Measurements from ENCODE around the gene PALLD. TPM values are rescaled to one million over a fixed set of nuclear protein-coding genes. Genes with fewer than 3 reads are reported as not detected.

Gene PALLD
- total RNA-seq, 1 donor from 2014 or later, result 396 TPM

- Mint-ChIP-seq H3K36me3 (ENCODE audit: unreplicated experiment) (no peaks in the 10 kb centered on the region), H3K4me1 (ENCODE audit: unreplicated experiment) (peaks cover 34% of the 10 kb centered on the region), H3K27me3 (ENCODE audit: unreplicated experiment) (no peaks in the 10 kb centered on the region), H3K4me3 (ENCODE audit: unreplicated experiment) (no peak overlapping the region), H3K27ac (ENCODE audit: unreplicated experiment) (peak overlapping the region; percentile 73), H3K9me3 (ENCODE audit: unreplicated experiment) (no peaks in the 10 kb centered on the region)
- DNase-seq (ENCODE audit: extremely low spot score, unreplicated experiment), result no peak
- no peak for TF ChIP-seq CTCF (IDR thresholded peaks at IDR 0.05)
These were observed 31.5 kb downstream of the PALLD start for GRCh38 chr4:168528131-168528949.

GRCh38 chr4:168529257-168529656, 32.4 kb downstream of the PALLD start:
- Mint-ChIP-seq H3K9me3 (ENCODE audit: unreplicated experiment) (no peaks in the 10 kb centered on the region), H3K36me3 (ENCODE audit: unreplicated experiment) (no peaks in the 10 kb centered on the region), H3K27ac (ENCODE audit: unreplicated experiment) (no peak overlapping the region), H3K4me1 (ENCODE audit: unreplicated experiment) (peaks cover 25% of the 10 kb centered on the region), H3K4me3 (ENCODE audit: unreplicated experiment) (no peak overlapping the region), H3K27me3 (ENCODE audit: unreplicated experiment) (no peaks in the 10 kb centered on the region)
- TF ChIP-seq CTCF (IDR thresholded peaks at IDR 0.05), result no peak
- no peak for DNase-seq (ENCODE audit: extremely low spot score, unreplicated experiment)

GRCh38 chr4:168531305-168531704, 34.5 kb downstream of the PALLD start:
- no peak for DNase-seq (ENCODE audit: extremely low spot score, unreplicated experiment)
- Mint-ChIP-seq H3K36me3 (ENCODE audit: unreplicated experiment) (no peaks in the 10 kb centered on the region), H3K27me3 (ENCODE audit: unreplicated experiment) (no peaks in the 10 kb centered on the region), H3K4me1 (ENCODE audit: unreplicated experiment) (peaks cover 28% of the 10 kb centered on the region), H3K9me3 (ENCODE audit: unreplicated experiment) (no peaks in the 10 kb centered on the region), H3K4me3 (ENCODE audit: unreplicated experiment) (no peak overlapping the region), H3K27ac (ENCODE audit: unreplicated experiment) (no peak overlapping the region)
- TF ChIP-seq CTCF (IDR thresholded peaks at IDR 0.05), result no peak

- peaks cover 10% of the 10 kb centered on the region for H3K4me1 Mint-ChIP-seq (ENCODE audit: unreplicated experiment)
- H3K36me3 Mint-ChIP-seq (ENCODE audit: unreplicated experiment), result no peaks in the 10 kb centered on the region
- H3K27ac Mint-ChIP-seq (ENCODE audit: unreplicated experiment), result no peak overlapping the region
- no peaks in the 10 kb centered on the region for H3K27me3 Mint-ChIP-seq (ENCODE audit: unreplicated experiment)
- no peak overlapping the region for H3K4me3 Mint-ChIP-seq (ENCODE audit: unreplicated experiment)
- TF ChIP-seq CTCF (IDR thresholded peaks at IDR 0.05), result no peak
- DNase-seq (ENCODE audit: extremely low spot score, unreplicated experiment), result no peak
- H3K9me3 Mint-ChIP-seq (ENCODE audit: unreplicated experiment), result no peaks in the 10 kb centered on the region
These were observed 37.7 kb downstream of the PALLD start for GRCh38 chr4:168534535-168534934.

- no peaks in the 10 kb centered on the region for H3K27me3 Mint-ChIP-seq (ENCODE audit: unreplicated experiment)
- no peak overlapping the region for H3K4me3 Mint-ChIP-seq (ENCODE audit: unreplicated experiment)
- no peaks in the 10 kb centered on the region for H3K9me3 Mint-ChIP-seq (ENCODE audit: unreplicated experiment)
- no peak for DNase-seq (ENCODE audit: extremely low spot score, unreplicated experiment)
- H3K27ac Mint-ChIP-seq (ENCODE audit: unreplicated experiment), result peak overlapping the region; percentile 17
- peaks cover 19% of the 10 kb centered on the region for H3K4me1 Mint-ChIP-seq (ENCODE audit: unreplicated experiment)
- TF ChIP-seq CTCF (IDR thresholded peaks at IDR 0.05), result no peak
- no peaks in the 10 kb centered on the region for H3K36me3 Mint-ChIP-seq (ENCODE audit: unreplicated experiment)
These were observed 38.8 kb downstream of the PALLD start for GRCh38 chr4:168535689-168536088.

Measured in osteocyte (in vitro differentiated cells).